ENCODE results near the gene IFNAR2.
"Not testable (repeated sequence)": the region's sequence is repeated elsewhere in the genome, so short reads cannot be mapped to it uniquely, and the experiment has no call there.

The IFNAR2 gene

GRCh38 chr21:33236013-33236686 lies 6.4 kb downstream of the IFNAR2 start:
- no peak for DNase-seq (ENCODE audit: low read depth, low spot score)
- in situ Hi-C loops (cut with HindIII; ENCODE audit: low sequenced_read_pairs): no loop called here
- TF ChIP-seq CTCF (IDR thresholded peaks at IDR 0.05; ENCODE audit: low read depth, low read length): no peak
- H3K4me3 ChIP-seq (ENCODE audit: low read depth, low read length): no peak overlapping the region

- no peak for TF ChIP-seq CTCF (IDR thresholded peaks at IDR 0.05; ENCODE audit: low read depth, low read length)
- in situ Hi-C loops (cut with HindIII; ENCODE audit: low sequenced_read_pairs): no loop called here
- DNase-seq (ENCODE audit: low read depth, low spot score): no peak
- H3K4me3 ChIP-seq (ENCODE audit: low read depth, low read length): no peak overlapping the region
Measured at GRCh38 chr21:33236766-33237165, 7.0 kb downstream of the IFNAR2 start.

DNA sequence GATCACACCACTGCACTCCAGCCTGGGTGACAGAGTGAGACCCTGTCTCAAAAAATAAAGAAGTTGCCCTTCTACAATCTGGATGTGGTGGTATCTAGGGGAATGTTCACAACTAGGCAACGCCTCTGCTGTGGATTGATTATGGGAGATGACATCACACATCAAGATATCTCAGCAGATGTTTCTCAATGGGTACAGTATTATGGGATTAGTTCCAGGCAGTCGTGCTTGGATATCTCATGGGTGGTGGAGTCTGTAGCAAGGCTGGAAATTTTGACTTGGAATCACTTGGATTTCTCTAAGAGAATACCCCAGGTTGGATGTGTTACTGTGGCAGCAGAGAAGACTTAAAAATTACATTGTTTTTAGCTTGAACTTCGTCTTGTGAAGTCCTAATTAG lies 7.7 kb downstream of the IFNAR2 start:
- in situ Hi-C loops (cut with HindIII; ENCODE audit: low sequenced_read_pairs): no loop called here
- H3K4me3 ChIP-seq (ENCODE audit: low read depth, low read length): no peak overlapping the region
- no peak for DNase-seq (ENCODE audit: low read depth, low spot score)
- no peak for TF ChIP-seq CTCF (IDR thresholded peaks at IDR 0.05; ENCODE audit: low read depth, low read length)

GRCh38 chr21:33238146-33238545 lies 8.4 kb downstream of the IFNAR2 start:
- in situ Hi-C loops (cut with HindIII; ENCODE audit: low sequenced_read_pairs): no loop called here
- DNase-seq (ENCODE audit: low read depth, low spot score): no peak
- no peak overlapping the region for H3K4me3 ChIP-seq (ENCODE audit: low read depth, low read length)
- TF ChIP-seq CTCF (IDR thresholded peaks at IDR 0.05; ENCODE audit: low read depth, low read length): no peak

- DNase-seq (ENCODE audit: low read depth, low spot score): no peak
- H3K4me3 ChIP-seq (ENCODE audit: low read depth, low read length): no peak overlapping the region
- TF ChIP-seq CTCF (IDR thresholded peaks at IDR 0.05; ENCODE audit: low read depth, low read length): no peak
- in situ Hi-C loops (cut with HindIII; ENCODE audit: low sequenced_read_pairs): no loop called here
Measured at GRCh38 chr21:33238565-33239255, 9.0 kb downstream of the IFNAR2 start.

- DNase-seq (ENCODE audit: low read depth, low spot score); in situ Hi-C loops (cut with HindIII; ENCODE audit: low sequenced_read_pairs); H3K4me3 ChIP-seq (ENCODE audit: low read depth, low read length): not testable (repeated sequence)
Measured at GRCh38 chr21:33239559-33240127, 9.9 kb downstream of the IFNAR2 start.

DNA sequence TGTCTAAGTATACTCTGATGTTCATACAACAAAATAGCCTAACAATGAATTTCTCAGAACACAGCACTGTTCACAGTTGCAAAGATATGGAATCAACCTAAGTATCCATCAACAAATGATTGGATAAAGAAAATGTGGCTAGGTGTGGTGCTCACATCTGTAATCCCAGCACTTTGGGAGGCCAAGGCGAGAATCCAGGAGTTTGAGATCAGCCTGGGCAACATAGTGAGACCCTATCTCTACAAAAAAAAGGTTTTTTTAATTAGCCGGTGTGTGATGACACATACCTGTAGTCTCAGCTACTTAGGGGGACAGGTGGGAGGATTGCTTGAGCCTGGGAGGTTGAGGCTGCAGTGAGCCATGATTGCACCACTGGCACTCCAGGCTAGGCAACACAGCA lies 10.7 kb downstream of the IFNAR2 start:
- in situ Hi-C loops (cut with HindIII; ENCODE audit: low sequenced_read_pairs): no loop called here
- TF ChIP-seq CTCF (IDR thresholded peaks at IDR 0.05; ENCODE audit: low read depth, low read length): no peak
- DNase-seq (ENCODE audit: low read depth, low spot score): no peak
- no peak overlapping the region for H3K4me3 ChIP-seq (ENCODE audit: low read depth, low read length)
